ENCODE results near the gene BST2.
A peak's percentile ranks its signal among the peaks of the same experiment; 100 is the strongest.

GRCh38 chr19:17405250-17406045 lies at the start of gene BST2:
- TF ChIP-seq CTCF (IDR thresholded peaks at IDR 0.05) = no peak
- TF ChIP-seq POLR2A (IDR thresholded peaks at IDR 0.05) = peak; percentile 42 to 77
